ENCODE measurements around the gene IPO11.

The IPO11 gene

DNA sequence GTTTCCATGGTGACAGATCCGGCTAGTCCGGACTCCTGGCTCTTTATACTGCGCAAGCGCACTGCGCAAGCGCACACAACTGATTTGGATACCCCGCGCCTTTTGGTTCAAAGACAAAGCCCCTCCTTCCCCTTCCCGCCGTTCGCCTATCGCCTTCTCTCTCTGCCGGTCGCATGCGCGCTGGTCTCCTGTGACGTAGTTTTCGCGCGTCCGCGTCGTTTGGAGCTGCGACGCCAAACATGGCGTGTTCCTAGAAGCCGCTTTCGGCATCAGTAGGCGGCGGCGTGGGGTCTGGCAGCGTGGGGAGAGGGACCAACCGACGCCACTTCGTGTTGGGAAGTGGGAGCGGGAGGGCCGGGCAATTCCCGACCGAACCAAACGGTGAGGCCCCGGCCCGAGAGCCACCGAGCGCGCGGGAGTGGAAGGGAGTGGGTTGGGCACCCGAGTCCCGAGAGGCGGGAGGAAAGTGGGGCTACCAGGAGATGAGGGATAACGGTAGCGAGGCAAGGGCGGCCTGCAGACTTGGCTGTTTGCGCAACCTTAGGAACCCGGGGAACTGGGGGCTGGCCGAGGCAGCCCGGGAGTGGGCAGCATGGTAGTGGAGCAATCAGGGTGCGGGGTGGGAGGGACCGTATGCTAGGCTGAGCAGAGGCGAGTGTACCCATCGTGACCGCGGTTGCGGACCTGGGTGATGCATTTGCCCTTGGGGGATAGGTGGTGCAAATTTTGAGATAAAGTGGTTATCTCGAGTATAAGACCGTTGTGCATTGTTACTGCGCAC, at the start of gene IPO11:
Gene IPO11 (plus strand): TSS at position 215 of the 781 bp plus-strand sequence. CDS start 24,517 bp downstream, outside the sequence.
- Mint-ChIP-seq H3K4me3 (peak within 1 kb of the TSS; percentile 94), H3K36me3 (ENCODE audit: low read depth) (peaks cover 26% of the 10 kb centered on the region), H3K4me1 (ENCODE audit: low read depth) (peaks cover 30% of the 10 kb centered on the region), H3K27ac (peak within 1 kb of the TSS; percentile 96), H3K9me3 (no peaks in the 10 kb centered on the region), H3K27me3 (no peaks in the 10 kb centered on the region)
- peak; percentile 99 for DNase-seq

DNA sequence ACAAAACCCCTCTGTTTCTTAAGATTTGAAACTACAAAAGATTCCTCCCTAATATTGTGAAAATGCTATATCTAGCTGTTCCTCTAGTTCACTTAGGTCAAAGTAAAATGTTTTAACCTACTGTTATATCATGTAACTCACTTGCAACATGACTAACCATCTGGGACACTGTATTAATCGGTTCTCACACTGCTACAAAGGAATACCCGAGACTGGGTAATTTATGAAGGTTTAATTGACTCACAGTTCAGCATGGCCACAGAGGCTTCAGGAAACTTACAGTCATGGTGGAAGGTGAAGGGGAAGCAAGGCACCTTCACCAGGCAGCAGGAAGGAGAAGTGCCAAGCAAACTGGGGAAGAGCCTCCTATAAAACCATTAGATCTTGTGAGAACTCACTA, 43.5 kb upstream of the IPO11 start:
- Mint-ChIP-seq H3K36me3 (ENCODE audit: low read depth) (peaks cover 79% of the 10 kb centered on the region), H3K9me3 (no peaks in the 10 kb centered on the region), H3K4me3 (no peak overlapping the region), H3K4me1 (ENCODE audit: low read depth) (peaks cover 12% of the 10 kb centered on the region), H3K27ac (peak overlapping the region; percentile 79), H3K27me3 (no peaks in the 10 kb centered on the region)
- no peak for DNase-seq

DNA sequence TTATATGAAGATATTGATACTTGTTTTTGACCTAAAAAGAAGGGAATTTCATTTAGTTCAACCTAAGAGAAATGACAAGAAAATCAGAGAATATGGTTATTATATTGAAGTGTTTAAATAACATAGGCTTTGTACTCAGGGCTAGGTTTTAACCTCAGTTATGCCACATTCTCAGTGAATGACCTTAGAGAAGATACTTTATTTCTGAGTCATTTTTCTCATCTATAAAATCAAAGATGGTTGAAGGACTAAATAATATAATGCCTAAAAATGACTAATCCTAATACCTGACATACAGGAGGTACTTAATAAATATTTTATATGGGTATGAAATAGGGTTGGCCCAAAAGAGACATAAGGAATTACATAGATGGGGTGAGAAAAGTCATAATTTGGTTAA, 41.2 kb upstream of the IPO11 start:
- H3K9me3 Mint-ChIP-seq = no peaks in the 10 kb centered on the region
- H3K27me3 Mint-ChIP-seq = no peaks in the 10 kb centered on the region
- H3K4me1 Mint-ChIP-seq (ENCODE audit: low read depth) = peaks cover 12% of the 10 kb centered on the region
- no peak overlapping the region for H3K27ac Mint-ChIP-seq
- peaks cover 77% of the 10 kb centered on the region for H3K36me3 Mint-ChIP-seq (ENCODE audit: low read depth)
- DNase-seq = no peak
- no peak overlapping the region for H3K4me3 Mint-ChIP-seq

DNA sequence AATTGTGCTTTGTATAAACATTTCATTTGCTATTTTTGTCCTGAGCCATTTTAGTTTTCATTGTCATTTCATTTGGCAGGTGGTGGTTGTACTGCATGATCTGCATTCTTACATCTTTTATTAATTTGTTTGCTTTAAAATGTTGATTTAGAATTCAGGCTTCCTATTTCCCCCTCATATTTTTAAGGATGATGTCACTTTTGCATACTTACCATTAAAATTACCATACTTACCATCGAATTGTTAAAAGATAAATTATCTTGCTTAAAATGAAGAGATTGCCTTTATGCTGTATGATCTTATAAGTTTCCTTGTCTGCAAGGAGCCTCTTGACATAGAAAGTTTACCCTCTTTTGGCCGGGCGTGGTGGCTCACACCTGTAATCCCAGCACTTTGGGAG, 40.0 kb upstream of the IPO11 start:
- H3K36me3 Mint-ChIP-seq (ENCODE audit: low read depth) = peaks cover 79% of the 10 kb centered on the region

DNA sequence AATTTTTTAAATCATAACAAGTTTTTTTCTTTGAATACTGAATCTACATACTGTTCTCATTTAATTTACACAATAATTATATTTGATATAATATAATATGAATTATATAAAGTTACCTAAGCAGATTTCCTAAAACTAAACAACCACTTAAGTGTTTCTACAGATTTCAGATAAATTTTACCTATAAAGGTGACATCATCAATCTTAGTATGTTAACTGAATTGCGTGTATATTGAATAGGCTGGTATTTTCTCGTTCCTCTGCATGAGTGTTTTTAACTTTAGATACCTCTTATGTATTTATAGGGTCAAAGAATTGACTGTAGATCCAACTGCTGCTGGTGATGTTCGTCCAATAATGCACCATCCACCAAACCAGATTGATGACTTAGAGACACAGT, 39.2 kb upstream of the IPO11 start:
- Mint-ChIP-seq H3K36me3 (ENCODE audit: low read depth) (peaks cover 82% of the 10 kb centered on the region), H3K27ac (peak overlapping the region; percentile 73)

More for the DNA sequence above, 40.0 kb upstream of the IPO11 start:
- H3K4me3 Mint-ChIP-seq = no peak overlapping the region
- peaks cover 9% of the 10 kb centered on the region for H3K4me1 Mint-ChIP-seq (ENCODE audit: low read depth)
- H3K9me3 Mint-ChIP-seq = no peaks in the 10 kb centered on the region
- no peak for DNase-seq
- H3K27me3 Mint-ChIP-seq = no peaks in the 10 kb centered on the region
- H3K27ac Mint-ChIP-seq = peak overlapping the region; percentile 9

DNA sequence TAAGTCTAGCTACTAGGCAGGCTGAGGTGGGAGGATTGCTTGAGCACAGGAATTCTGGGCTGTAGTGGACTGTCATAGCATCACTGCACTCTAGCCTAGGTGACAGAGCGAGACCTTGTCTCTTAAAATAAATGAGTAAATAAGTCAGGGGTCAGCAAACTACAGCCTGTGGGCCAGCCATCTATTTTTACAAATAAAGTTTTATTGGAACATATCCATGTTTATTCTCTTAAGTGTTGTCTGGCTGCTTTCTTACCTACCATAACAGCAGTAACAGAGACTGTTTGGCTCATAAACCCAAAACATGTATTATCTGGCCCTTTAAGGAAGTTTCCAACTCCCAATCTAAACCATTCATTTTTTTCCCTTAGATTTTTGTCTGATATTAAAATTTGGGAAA, 38.5 kb upstream of the IPO11 start:
- H3K4me3 Mint-ChIP-seq = no peak overlapping the region
- peaks cover 5% of the 10 kb centered on the region for H3K4me1 Mint-ChIP-seq (ENCODE audit: low read depth)
- peak overlapping the region; percentile 73 for H3K27ac Mint-ChIP-seq
- H3K9me3 Mint-ChIP-seq = no peaks in the 10 kb centered on the region
- no peak for DNase-seq
- H3K36me3 Mint-ChIP-seq (ENCODE audit: low read depth) = peaks cover 85% of the 10 kb centered on the region
- H3K27me3 Mint-ChIP-seq = no peaks in the 10 kb centered on the region

More for the DNA sequence above, 39.2 kb upstream of the IPO11 start:
- H3K27me3 Mint-ChIP-seq = no peaks in the 10 kb centered on the region
- H3K9me3 Mint-ChIP-seq = no peaks in the 10 kb centered on the region
- no peak for DNase-seq
- H3K4me1 Mint-ChIP-seq (ENCODE audit: low read depth) = peaks cover 9% of the 10 kb centered on the region
- H3K4me3 Mint-ChIP-seq = no peak overlapping the region

DNA sequence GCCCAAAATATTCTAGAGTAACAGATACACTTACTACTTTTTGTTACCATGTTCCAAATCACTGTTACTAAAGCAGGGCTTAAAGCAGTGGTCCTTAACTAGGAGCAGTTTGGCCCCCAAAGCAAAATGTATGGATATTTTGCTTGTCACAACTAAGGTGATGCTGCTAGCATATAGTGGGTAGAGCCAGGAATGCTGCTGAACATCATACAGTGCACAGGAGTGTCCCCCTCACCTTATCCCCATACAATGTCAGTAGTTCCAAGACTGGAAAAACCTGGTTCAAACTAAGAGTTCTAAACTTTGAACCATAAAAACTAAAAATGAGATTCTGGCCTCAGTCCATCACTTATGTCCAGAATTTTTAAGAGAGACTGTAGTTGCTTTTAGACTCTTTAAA, 36.9 kb upstream of the IPO11 start:
- H3K4me1 Mint-ChIP-seq (ENCODE audit: low read depth) = peaks cover 1% of the 10 kb centered on the region
- peak overlapping the region; percentile 78 for H3K27ac Mint-ChIP-seq
- no peak overlapping the region for H3K4me3 Mint-ChIP-seq
- H3K36me3 Mint-ChIP-seq (ENCODE audit: low read depth) = peaks cover 89% of the 10 kb centered on the region
- no peaks in the 10 kb centered on the region for H3K27me3 Mint-ChIP-seq
- no peaks in the 10 kb centered on the region for H3K9me3 Mint-ChIP-seq
- DNase-seq = no peak

DNA sequence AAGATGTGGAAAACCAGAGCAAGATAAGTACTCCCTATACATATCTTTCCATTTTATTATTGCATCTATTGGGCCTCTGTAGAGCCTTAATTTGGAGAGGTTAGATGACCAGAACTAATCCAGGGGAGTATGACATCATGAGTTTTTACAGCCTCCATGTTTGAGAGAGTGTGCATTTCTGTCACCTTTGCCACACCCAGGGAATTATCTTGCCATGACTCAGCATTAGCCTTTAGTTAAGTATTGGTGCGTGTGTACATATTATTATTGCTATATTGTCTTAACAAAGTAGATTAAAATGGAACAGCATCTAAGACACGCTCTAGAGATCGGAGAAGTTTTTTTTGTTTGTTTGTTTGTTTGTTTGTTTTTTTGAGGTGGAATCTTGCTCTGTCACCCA, 36.5 kb upstream of the IPO11 start:
- Mint-ChIP-seq H3K4me1 (ENCODE audit: low read depth) (no peaks in the 10 kb centered on the region), H3K9me3 (no peaks in the 10 kb centered on the region), H3K27ac (peak overlapping the region; percentile 78), H3K27me3 (no peaks in the 10 kb centered on the region), H3K36me3 (ENCODE audit: low read depth) (peaks cover 89% of the 10 kb centered on the region), H3K4me3 (no peak overlapping the region)
- no peak for DNase-seq

DNA sequence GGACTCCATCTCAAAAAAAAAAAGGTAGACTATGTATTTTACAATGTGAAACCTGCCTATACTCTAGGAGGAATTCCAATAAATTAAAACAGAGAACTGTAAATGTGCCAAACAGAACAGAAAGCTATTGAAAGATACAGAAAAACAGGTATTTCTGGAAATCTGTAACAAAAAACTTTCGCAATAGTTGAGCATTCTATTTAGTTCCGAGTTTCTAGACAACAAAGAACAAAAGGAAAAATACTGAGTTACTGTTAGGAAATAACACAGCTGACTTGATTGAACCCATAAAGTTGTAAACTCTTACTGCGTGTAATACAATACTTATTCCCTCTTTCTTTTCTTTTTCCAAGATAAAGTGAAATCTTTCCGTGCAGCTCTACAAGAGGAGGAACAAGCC, 27.4 kb upstream of the IPO11 start:
- peaks cover 93% of the 10 kb centered on the region for H3K36me3 Mint-ChIP-seq (ENCODE audit: low read depth)
- H3K4me3 Mint-ChIP-seq = no peak overlapping the region
- no peaks in the 10 kb centered on the region for H3K9me3 Mint-ChIP-seq
- no peak for DNase-seq
- peak overlapping the region; percentile 68 for H3K27ac Mint-ChIP-seq
- H3K27me3 Mint-ChIP-seq = no peaks in the 10 kb centered on the region
- peaks cover 2% of the 10 kb centered on the region for H3K4me1 Mint-ChIP-seq (ENCODE audit: low read depth)

DNA sequence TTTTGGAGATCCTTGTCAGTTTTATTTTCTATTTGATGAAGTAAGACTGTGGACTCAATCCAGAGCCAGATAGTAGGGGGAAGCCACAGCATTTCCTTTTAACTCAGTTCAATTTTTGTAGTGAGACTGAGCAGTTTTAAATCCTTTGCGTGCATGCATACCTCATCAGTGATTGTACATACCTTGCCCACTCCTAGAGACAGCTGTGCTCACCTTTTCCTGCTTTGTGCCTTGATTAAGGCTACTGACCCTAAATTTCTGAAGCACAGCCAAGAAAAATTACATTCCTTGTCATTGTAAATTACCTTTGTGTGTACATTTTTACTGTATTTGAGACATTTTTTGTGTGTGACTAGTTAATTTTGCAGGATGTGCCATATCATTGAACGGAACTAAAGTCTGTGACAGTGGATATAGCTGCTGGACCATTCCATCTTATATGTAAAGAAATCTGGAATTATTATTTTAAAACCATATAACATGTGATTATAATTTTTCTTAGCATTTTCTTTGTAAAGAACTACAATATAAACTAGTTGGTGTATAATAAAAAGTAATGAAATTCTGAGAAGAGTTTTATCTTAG, 26.7 kb upstream of the IPO11 start:
- Mint-ChIP-seq H3K9me3 (no peaks in the 10 kb centered on the region), H3K4me1 (ENCODE audit: low read depth) (peaks cover 4% of the 10 kb centered on the region), H3K36me3 (ENCODE audit: low read depth) (peaks cover 93% of the 10 kb centered on the region), H3K27me3 (no peaks in the 10 kb centered on the region), H3K4me3 (no peak overlapping the region), H3K27ac (peak overlapping the region; percentile 68)
- DNase-seq = no peak

DNA sequence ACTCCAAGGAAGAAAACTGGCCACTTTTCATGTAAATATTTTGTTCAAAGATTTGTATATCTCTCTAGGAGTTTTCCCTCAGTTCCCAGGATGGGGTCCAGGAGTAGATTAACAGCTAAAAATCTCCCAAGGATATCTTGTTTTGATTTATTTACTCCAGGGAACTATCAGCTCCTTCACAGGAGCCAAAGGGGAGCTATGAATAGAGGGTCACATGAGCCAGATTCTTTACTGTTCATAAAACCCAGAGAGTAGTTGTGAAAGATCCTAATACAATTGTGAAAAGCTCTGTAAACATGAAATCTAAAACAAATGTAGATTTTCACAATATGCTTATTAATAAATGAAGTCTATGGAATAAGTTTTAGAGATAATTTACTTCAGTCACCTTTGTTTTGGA, 25.7 kb upstream of the IPO11 start:
- Mint-ChIP-seq H3K27ac (peak overlapping the region; percentile 58), H3K9me3 (no peaks in the 10 kb centered on the region), H3K4me1 (ENCODE audit: low read depth) (peaks cover 8% of the 10 kb centered on the region), H3K27me3 (no peaks in the 10 kb centered on the region), H3K36me3 (ENCODE audit: low read depth) (peaks cover 93% of the 10 kb centered on the region), H3K4me3 (no peak overlapping the region)
- DNase-seq = no peak

DNA sequence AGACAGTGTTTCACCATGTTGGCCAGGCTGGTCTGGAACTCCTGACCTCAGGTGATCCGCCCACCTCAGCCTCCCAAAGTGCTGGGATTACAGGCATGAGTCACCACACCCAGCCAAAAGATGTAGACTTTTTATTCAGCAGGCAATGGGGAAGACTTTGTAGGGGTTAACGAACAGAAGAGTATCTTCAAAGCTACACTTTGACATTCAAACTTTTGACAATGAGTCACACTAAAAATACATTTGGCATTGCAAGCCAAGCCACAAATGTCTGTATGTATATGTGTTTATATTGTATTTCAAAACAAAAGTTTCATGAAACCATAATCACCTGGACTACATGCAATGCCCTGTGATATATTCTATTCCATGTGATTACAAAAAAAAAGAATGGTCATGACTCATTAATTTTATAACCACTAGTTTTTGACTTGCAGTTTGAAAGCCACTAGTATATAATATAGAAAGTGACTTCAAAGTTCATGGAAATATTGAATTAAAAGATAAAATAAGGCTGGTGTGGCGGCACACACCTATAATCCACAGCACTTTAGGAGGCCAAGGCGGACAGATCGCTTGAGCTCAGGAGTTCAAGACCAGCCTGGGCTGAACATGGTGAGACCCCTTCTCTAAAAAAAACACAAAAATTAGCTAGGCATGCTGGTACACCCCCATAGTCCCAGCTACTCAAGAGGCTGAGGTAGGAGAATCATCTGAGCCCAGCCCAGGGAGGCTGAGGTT, 17.2 kb upstream of the IPO11 start:
- H3K4me3 Mint-ChIP-seq = peak overlapping the region; percentile 33
- H3K9me3 Mint-ChIP-seq = no peaks in the 10 kb centered on the region
- DNase-seq = peak; percentile 37
- peak overlapping the region; percentile 96 for H3K27ac Mint-ChIP-seq
- H3K36me3 Mint-ChIP-seq (ENCODE audit: low read depth) = peaks cover 97% of the 10 kb centered on the region
- peaks cover 69% of the 10 kb centered on the region for H3K4me1 Mint-ChIP-seq (ENCODE audit: low read depth)
- H3K27me3 Mint-ChIP-seq = no peaks in the 10 kb centered on the region

DNA sequence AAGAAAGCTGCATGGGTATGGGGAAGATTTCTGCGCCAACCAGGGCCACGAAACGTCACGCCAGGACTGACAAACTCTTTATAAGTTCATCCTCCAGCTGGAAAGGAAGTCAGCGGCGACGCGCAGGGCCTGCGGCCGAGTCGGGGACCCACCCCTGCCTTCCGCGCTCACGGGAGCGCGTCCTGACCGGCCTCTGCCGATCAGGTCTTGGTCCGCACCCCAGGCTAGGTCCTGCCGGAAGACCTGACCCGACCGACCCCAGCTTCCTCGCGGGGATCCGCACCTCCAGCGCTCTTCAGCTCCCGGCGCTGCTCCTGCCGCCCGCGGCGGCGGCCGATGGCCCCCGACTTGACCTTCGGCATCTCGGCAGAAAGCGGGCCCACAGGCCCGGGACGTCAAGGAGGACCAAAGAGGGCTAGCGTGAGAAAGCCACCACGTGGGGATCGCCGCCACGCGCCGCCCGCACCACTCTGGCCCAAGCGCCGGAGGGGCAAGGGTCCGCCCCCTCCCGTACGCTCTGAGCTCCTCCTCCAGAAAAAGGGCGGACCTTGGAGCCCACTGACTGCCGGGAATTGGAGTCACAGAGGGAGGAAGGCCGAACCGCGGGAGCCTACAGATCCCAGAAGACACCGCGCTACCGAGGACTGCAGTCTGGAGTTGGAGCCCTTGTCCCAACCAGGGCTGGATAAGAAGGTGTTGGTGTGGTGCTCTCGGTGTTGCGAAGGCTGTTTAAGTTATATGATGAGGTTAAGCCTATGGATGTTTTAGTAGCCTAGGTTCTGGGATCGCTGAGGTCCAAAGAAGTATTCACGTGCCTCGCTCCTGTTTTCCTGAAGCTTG, 8.9 kb upstream of the IPO11 start, which contains the start of gene DIMT1:
Gene DIMT1 (minus strand): TSS at position 495 of the 840 bp plus-strand sequence. CDS start 133 bp downstream, at position 362.
- no peaks in the 10 kb centered on the region for H3K27me3 Mint-ChIP-seq
- peak; percentile 93 for DNase-seq
- H3K27ac Mint-ChIP-seq = peak within 1 kb of the TSS; percentile 97
- peaks cover 50% of the 10 kb centered on the region for H3K36me3 Mint-ChIP-seq (ENCODE audit: low read depth)
- H3K9me3 Mint-ChIP-seq = no peaks in the 10 kb centered on the region
- peak within 1 kb of the TSS; percentile 98 for H3K4me3 Mint-ChIP-seq
- H3K4me1 Mint-ChIP-seq (ENCODE audit: low read depth) = peaks cover 34% of the 10 kb centered on the region

DNA sequence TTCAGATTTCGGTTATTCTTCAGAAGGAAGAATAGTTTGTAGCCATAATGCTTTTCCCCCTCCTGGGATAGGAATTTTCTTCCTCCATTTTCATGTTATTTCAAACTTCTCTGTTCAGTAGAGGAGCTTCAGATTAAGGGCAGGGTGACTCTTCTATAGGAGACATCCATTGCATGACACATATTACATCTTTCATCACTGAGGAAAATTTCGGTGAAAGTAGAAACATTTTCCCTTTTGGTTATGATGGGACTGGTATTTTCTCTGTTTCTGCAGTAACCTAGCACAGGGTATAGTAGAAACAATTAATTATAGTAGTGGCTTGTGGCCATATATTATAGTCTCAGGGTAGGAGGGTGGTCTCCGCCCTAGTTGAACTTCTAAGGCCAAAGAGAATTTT, 1.1 kb downstream of the IPO11 start:
- Mint-ChIP-seq H3K27me3 (no peaks in the 10 kb centered on the region), H3K4me3 (peak overlapping the region; percentile 94), H3K27ac (peak overlapping the region; percentile 96), H3K36me3 (ENCODE audit: low read depth) (peaks cover 34% of the 10 kb centered on the region), H3K4me1 (ENCODE audit: low read depth) (peaks cover 30% of the 10 kb centered on the region), H3K9me3 (no peaks in the 10 kb centered on the region)
- DNase-seq = no peak
